22Rv1 (cell line): ENCODE data around the gene HLF.

Source experiments
- ZFX ChIP-seq: fragments of 450-650 bp; IDR thresholded peaks from 2 replicates; pipeline ENCODE4 v1.6.1; 2017; ENCODE audit warnings: antibody characterized with exemption, borderline replicate concordance
- TF ChIP-seq, protein P1 (sequence below): fragments of 450-650 bp; IDR thresholded peaks from 2 replicates; pipeline ENCODE4 v1.5.1; 2017; ENCODE audit warnings: mild to moderate bottlenecking

DNA sequence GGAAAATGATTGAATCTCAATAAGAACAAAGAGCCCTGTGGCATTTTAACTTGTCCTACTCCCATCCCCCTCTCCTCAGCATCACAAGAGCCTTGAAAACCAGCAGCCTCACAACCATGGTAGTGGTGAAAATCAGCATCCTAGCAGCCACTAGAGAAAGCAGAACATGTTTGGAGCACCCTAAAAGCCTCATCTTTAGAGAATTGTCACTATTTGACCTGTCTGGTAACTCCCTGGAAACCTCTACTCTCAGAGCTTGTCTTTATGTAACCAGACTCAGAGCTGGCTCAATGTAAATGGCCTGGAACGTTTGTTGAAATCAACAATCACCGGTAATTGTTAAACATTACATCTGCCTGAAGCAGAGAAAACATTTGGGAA lies 86.1 kb downstream of the HLF start:
- TF ChIP-seq, protein P1, sequence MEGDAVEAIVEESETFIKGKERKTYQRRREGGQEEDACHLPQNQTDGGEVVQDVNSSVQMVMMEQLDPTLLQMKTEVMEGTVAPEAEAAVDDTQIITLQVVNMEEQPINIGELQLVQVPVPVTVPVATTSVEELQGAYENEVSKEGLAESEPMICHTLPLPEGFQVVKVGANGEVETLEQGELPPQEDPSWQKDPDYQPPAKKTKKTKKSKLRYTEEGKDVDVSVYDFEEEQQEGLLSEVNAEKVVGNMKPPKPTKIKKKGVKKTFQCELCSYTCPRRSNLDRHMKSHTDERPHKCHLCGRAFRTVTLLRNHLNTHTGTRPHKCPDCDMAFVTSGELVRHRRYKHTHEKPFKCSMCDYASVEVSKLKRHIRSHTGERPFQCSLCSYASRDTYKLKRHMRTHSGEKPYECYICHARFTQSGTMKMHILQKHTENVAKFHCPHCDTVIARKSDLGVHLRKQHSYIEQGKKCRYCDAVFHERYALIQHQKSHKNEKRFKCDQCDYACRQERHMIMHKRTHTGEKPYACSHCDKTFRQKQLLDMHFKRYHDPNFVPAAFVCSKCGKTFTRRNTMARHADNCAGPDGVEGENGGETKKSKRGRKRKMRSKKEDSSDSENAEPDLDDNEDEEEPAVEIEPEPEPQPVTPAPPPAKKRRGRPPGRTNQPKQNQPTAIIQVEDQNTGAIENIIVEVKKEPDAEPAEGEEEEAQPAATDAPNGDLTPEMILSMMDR: no peak
- no peak for TF ChIP-seq ZFX
